RWPE2 (cell line): ENCODE data around the gene EIF2AK3.
A peak's percentile ranks its signal among the peaks of the same experiment; 100 is the strongest.

Experiments
- ATAC-seq: fragments of 200-7000 bp; cut with Tn5 transposase; 3 replicates; pipeline ENCODE4 v1.9.1; 2021; ENCODE audit warnings: low read depth
- DNase-seq: peaks from one replicate; pipeline ENCODE4 v3.0.0-alpha.2; 2020; ENCODE audit warnings: low spot score
- H3K27ac ChIP-seq: fragments of 450-650 bp; 2 replicates; pipeline ENCODE4 v1.5.1; 2017; ENCODE audit warnings: mild to moderate bottlenecking; ENCODE audit not compliant: poor library complexity, severe bottlenecking
- H3K27me3 ChIP-seq: fragments of 250-450 bp; sonication (Bioruptor Pico); 2 replicates; pipeline ENCODE4 v1.5.1; 2021; ENCODE audit warnings: mild to moderate bottlenecking, moderate library complexity; ENCODE audit not compliant: insufficient read depth, poor library complexity, severe bottlenecking
- H3K36me3 ChIP-seq: fragments of 250-450 bp; sonication (Bioruptor Pico); 2 replicates; pipeline ENCODE4 v1.5.1; 2020; ENCODE audit warnings: low read depth, mild to moderate bottlenecking, moderate library complexity
- H3K4me1 ChIP-seq: fragments of 250-450 bp; sonication (Bioruptor Pico); 2 replicates; pipeline ENCODE4 v1.5.1; 2021; ENCODE audit warnings: mild to moderate bottlenecking, moderate library complexity; ENCODE audit not compliant: insufficient read depth, poor library complexity, severe bottlenecking
- H3K4me3 ChIP-seq: fragments of 250-450 bp; sonication (Bioruptor Pico); 2 replicates; pipeline ENCODE4 v1.5.1; 2021; ENCODE audit warnings: mild to moderate bottlenecking, moderate library complexity; ENCODE audit not compliant: severe bottlenecking
- H3K9me3 ChIP-seq: fragments of 250-450 bp; sonication (Bioruptor Pico); 2 replicates; pipeline ENCODE4 v1.5.1; 2021; ENCODE audit warnings: mild to moderate bottlenecking, moderate library complexity; ENCODE audit not compliant: severe bottlenecking
- CTCF ChIP-seq: fragments of 450-650 bp; IDR thresholded peaks from one replicate; pipeline ENCODE4 v1.5.1; 2017; ENCODE audit warnings: mild to moderate bottlenecking, moderate library complexity; ENCODE audit not compliant: poor library complexity, severe bottlenecking

Gene EIF2AK3

DNA sequence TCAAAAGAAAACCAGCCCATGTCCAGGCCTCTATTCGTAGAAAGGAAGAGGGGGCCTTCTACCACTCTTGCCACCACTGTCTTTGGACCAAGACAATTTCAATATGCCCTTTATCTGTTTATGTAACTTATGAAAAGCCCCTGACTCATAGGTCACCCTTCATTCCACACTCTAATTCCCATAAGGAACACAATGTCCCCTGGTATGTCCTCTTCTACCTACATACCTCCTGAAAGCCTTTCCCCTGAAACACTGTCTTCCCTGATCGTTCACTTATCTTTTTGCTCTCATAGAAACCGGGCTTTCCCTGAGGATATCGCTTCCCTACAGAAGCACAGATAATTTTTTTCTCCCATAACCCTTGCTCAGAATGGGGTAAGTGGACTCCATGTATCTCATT lies 13.3 kb downstream of the EIF2AK3 start:
- H3K27me3 ChIP-seq, result no peaks in the 10 kb centered on the region
- no peaks in the 10 kb centered on the region for H3K9me3 ChIP-seq
- no peak for ATAC-seq
- H3K36me3 ChIP-seq, result peaks cover 24% of the 10 kb centered on the region
- H3K4me3 ChIP-seq, result no peak overlapping the region
- DNase-seq, result no peak
- peak overlapping the region; percentile 10 for H3K27ac ChIP-seq
- peaks cover 25% of the 10 kb centered on the region for H3K4me1 ChIP-seq
- TF ChIP-seq CTCF, result no peak

DNA sequence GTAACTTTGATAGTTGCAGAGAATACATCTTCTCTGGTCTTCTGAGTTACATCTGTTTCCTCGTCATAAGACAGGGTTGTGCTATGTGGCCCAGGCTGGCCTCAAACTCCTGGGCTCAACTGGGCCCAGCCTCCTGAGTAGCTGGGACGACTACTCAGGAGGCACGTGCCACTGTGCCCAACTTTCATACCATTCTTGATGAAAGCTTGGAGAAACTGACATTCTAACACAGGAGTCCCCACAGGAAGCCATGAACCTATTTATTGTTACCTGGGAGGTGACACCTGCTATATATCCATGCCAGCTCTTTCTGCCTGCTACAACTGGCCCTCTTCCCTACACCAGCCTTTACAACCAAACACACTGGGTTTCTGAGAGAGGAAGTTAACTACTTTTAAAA lies 19.1 kb downstream of the EIF2AK3 start:
- peaks cover 16% of the 10 kb centered on the region for H3K36me3 ChIP-seq
- no peaks in the 10 kb centered on the region for H3K9me3 ChIP-seq
- DNase-seq (no peak), ATAC-seq (no peak)
- no peak overlapping the region for H3K4me3 ChIP-seq
- H3K27me3 ChIP-seq, result no peaks in the 10 kb centered on the region
- peaks cover 25% of the 10 kb centered on the region for H3K4me1 ChIP-seq
- no peak for TF ChIP-seq CTCF
- H3K27ac ChIP-seq, result peak overlapping the region; percentile 96

DNA sequence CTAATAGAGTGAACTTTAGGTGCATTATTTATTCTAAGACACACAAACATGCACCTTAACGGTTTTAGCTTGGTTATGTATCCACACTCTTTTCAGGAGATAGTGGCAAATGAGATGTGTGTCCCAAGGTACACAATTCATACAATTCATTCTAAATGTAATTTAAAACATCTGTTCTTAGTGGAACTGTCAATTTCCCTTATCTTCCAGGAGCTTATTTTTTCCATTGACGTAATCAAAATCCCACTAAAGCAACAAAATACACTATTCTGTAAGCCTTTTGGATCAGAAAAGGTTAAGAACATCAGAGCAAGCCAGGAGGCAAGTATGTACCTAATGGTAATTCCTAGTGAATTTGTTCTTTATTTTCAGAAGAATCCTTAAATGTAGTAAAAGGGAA lies 19.8 kb downstream of the EIF2AK3 start:
- no peak for DNase-seq
- peaks cover 8% of the 10 kb centered on the region for H3K36me3 ChIP-seq
- H3K27ac ChIP-seq, result no peak overlapping the region
- H3K4me3 ChIP-seq, result no peak overlapping the region
- no peaks in the 10 kb centered on the region for H3K9me3 ChIP-seq
- no peaks in the 10 kb centered on the region for H3K27me3 ChIP-seq
- no peak for ATAC-seq
- TF ChIP-seq CTCF, result no peak
- peaks cover 28% of the 10 kb centered on the region for H3K4me1 ChIP-seq

- no peaks in the 10 kb centered on the region for H3K9me3 ChIP-seq
- no peaks in the 10 kb centered on the region for H3K36me3 ChIP-seq
- TF ChIP-seq CTCF, result no peak
- H3K27ac ChIP-seq, result no peak overlapping the region
- H3K27me3 ChIP-seq, result no peaks in the 10 kb centered on the region
- peaks cover 25% of the 10 kb centered on the region for H3K4me1 ChIP-seq
- no peak for ATAC-seq
- no peak for DNase-seq
- no peak overlapping the region for H3K4me3 ChIP-seq
Observed at GRCh38 chr2:88606371-88607030, 20.8 kb downstream of the EIF2AK3 start.

DNA sequence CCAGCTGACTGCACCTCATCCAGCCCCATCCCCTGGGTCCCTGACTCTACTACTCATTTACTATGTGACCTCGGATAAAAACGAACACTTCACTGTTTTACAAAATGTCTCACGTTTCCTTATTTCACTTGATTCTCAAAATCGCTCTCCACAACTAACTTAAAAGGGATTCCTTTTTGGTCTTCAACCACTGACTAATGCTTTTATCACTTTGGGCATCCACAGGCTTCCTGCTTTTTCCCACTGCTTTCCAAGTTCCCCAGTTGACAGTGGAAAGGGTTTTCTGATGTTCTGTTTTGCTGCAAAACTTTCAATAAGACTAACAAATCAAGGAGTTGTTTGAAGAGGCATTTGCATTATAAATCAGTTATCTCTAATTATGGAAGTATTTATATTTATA lies 24.1 kb downstream of the EIF2AK3 start:
- Histone ChIP-seq H3K9me3 (no peaks in the 10 kb centered on the region), H3K36me3 (no peaks in the 10 kb centered on the region), H3K4me1 (peaks cover 23% of the 10 kb centered on the region), H3K27ac (no peak overlapping the region), H3K4me3 (no peak overlapping the region), H3K27me3 (no peaks in the 10 kb centered on the region)
- DNase-seq, result no peak
- no peak for TF ChIP-seq CTCF
- ATAC-seq, result no peak
